PC-3 (cell line): Measurements from ENCODE around the gene PWWP2B. TPM values are rescaled to one million over a fixed set of nuclear protein-coding genes. Genes with fewer than 3 reads are reported as not detected.

Experiments used
- ATAC-seq: fragments of 200-7000 bp; cut with Tn5 transposase; 2 replicates; pipeline ENCODE4 v1.9.1; 2020; ENCODE audit warnings: mild to moderate bottlenecking, moderate library complexity
- BruUV-seq: library from RNA; stranded (reverse); fragments of 400-500 nt; replicated peaks from 2 replicates; lab custom pipeline; 2021; lab: Mats Ljungman, UMichigan
- CTCF ChIA-PET: fragments of 300-600 bp; sonication (Branson Sonifier 250); formaldehyde crosslinking; loops from one replicate; lab custom pipeline; 2022; ENCODE audit warnings: antibody characterized with exemption; lab: Charles Lee
- POLR2A ChIA-PET: fragments of 300-600 bp; sonication (Branson Sonifier 250); formaldehyde crosslinking; loops from one replicate; lab custom pipeline; 2022; ENCODE audit warnings: antibody characterized with exemption; ENCODE audit not compliant: unreplicated experiment; lab: Charles Lee
- DNase-seq: peaks from one replicate; pipeline ENCODE4 v3.0.0-alpha.2; 2015
- H2AFZ ChIP-seq: fragments of 300-600 bp; sonication (generic); 2 replicates; pipeline ENCODE4 v1.6.0; 2016; ENCODE audit warnings: antibody characterized with exemption, low read length
- H3F3A ChIP-seq: fragments of 300-600 bp; sonication (generic); one replicate; pipeline ENCODE4 v1.6.0; 2017; ENCODE audit warnings: antibody characterized with exemption, low read length, control low read depth, mild to moderate bottlenecking; ENCODE audit not compliant: unreplicated experiment
- H3K27ac ChIP-seq: fragments of 300-600 bp; sonication (generic); 2 replicates; pipeline ENCODE4 v1.5.1; 2016; ENCODE audit warnings: mild to moderate bottlenecking, low read length
- H3K27me3 ChIP-seq: fragments of 300-600 bp; sonication (generic); 2 replicates; pipeline ENCODE4 v1.6.1; 2016; ENCODE audit warnings: low read length, mixed read lengths
- H3K36me3 ChIP-seq: fragments of 300-600 bp; sonication (generic); 2 replicates; pipeline ENCODE4 v1.6.1; 2016; ENCODE audit warnings: low read depth, mixed run types, low read length, mixed read lengths
- H3K4me1 ChIP-seq: fragments of 300-600 bp; sonication (generic); 2 replicates; pipeline ENCODE4 v1.5.1; 2016; ENCODE audit warnings: low read length; ENCODE audit not compliant: insufficient read depth
- H3K4me2 ChIP-seq: fragments of 300-600 bp; sonication (generic); 2 replicates; pipeline ENCODE4 v1.6.0; 2016; ENCODE audit warnings: low read length
- H3K4me3 ChIP-seq: fragments of 300-600 bp; sonication (generic); 2 replicates; pipeline ENCODE4 v1.5.1; 2016; ENCODE audit warnings: mild to moderate bottlenecking, low read length, mixed read lengths
- H3K79me2 ChIP-seq: fragments of 300-600 bp; sonication (generic); 2 replicates; pipeline ENCODE4 v1.6.1; 2017; ENCODE audit warnings: low read length, mixed read lengths
- H3K9ac ChIP-seq: fragments of 300-600 bp; sonication (generic); 2 replicates; pipeline ENCODE4 v1.6.0; 2016; ENCODE audit warnings: mild to moderate bottlenecking, low read length
- H3K9me2 ChIP-seq: fragments of 300-600 bp; sonication (generic); replicated peaks from 2 replicates; pipeline ENCODE4 v1.6.1; 2016; ENCODE audit warnings: mixed run types, low read length, mixed read lengths
- H3K9me3 ChIP-seq: fragments of 300-600 bp; sonication (generic); 2 replicates; pipeline ENCODE4 v1.6.1; 2016; ENCODE audit warnings: low read length, mixed read lengths
- H4K20me1 ChIP-seq: fragments of 300-600 bp; sonication (generic); 2 replicates; pipeline ENCODE4 v1.6.1; 2016; ENCODE audit warnings: low read length, mixed read lengths
- EZH2 ChIP-seq: fragments of 300-600 bp; sonication (generic); IDR thresholded peaks from one replicate; pipeline ENCODE4 v1.6.1; 2017; ENCODE audit warnings: antibody characterized with exemption, mild to moderate bottlenecking, low read length; ENCODE audit not compliant: unreplicated experiment
- EZH2phosphoT487 ChIP-seq: fragments of 300-600 bp; sonication (generic); IDR thresholded peaks from 2 replicates; pipeline ENCODE4 v1.6.1; 2018; ENCODE audit warnings: mild to moderate bottlenecking, antibody characterized with exemption, low read length, borderline replicate concordance
- intact Hi-C: fragments of 100-400 bp; cut with micrococcal nuclease; formaldehyde crosslinking; loops from 2 replicates; pipeline ENCODE4 v1.9.0; 2023
- total RNA-seq: library from RNA; depleted of rRNA; stranded (reverse); fragments of >200 nt; gene quantifications from 2 replicates; pipeline ENCODE4 v1.2.3, GENCODE V29; 2014
- TF ChIP-seq, protein P1 (sequence below): fragments of 300-600 bp; sonication (generic); conservative IDR thresholded peaks from 2 replicates; pipeline ENCODE4 v1.5.1; 2017; ENCODE audit warnings: antibody characterized with exemption, low read depth, mild to moderate bottlenecking, low read length

Gene PWWP2B
- total RNA-seq, 1 experiment from 2014 or later = 24.5 TPM

DNA sequence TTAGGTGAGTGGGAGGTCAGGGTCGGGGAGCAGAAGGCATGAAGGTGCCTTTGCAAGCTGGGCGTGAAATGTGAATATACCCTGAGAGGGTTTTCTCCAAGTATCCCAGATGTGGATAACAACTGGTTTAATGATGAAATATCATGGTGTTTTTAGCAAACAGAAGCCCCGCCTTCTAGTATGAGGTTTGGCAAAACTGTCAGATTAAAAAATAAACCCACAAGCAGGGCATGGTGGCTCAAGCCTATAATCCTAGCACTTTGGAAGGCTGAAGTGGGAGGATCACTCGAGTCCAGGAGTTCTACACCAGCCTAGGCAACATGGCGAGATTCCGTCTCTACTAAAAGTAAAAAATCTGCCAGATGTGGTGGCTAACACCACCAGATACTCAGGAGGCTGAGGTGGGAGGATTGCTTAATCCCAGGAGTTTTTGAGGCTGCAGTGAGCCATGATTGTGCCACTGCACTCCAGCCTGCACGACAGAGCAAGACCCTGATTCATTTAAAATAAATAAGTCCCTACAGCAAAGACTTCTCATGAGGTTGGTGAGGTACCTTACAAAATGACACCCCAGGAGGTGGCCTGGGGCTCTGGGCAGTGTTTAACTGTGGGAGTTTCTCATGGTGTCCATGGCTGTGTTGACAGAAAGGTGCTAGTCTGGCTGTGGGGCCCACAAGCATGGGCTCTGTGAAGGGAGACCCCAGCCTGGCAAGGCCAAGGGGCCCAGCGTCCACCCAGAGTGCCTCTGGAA, 6.7 kb upstream of the PWWP2B start:
- no TSS peak for BruUV-seq
- ATAC-seq = no peak
- CTCF ChIA-PET = interaction anchor here (0.6 kb wide), 1 partner anchor 32 kb away, joined by 3 read pairs; no protein-coding TSS in a partner anchor

DNA sequence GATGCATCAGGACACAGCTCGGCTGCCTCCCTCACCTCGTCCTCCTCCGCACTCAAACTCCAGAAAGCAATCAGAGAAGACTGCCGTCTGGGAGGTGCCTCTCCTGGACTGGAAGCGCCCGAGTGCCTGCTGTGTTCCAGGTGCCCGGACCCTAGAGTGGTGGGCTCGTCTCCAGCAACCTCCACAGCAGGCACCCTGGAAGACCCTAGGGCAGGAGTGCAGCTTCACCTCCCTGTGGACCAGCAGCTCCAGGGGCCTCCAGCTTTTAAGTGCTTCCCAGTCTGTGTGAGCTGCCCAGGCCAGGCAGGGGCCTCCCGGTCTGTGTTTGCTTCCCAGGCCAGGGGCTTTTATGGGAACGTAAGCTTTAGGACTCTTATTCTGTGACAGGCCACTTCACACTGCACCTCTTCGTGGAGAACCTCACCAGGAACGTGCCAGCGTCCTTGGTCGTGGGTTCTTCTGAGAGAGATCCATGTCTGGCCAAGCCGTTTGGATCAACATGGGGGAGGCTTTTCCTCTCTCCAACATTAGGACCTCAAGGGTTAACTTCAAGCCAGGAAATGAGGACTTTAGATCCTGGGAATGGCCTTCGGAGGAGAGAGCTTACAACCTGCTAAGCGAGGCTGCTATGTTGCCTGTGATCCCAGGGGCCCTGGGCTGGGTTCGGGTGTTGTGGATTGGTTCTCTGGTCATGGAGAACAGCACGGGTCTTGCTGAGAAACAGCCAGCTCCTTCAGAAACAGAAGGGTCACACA, 5.9 kb upstream of the PWWP2B start:
- DNase-seq (no peak), ATAC-seq (no peak)
- Histone ChIP-seq H3K27me3 (no peaks in the 10 kb centered on the region), H3K4me2 (no peak overlapping the region), H3K9me2 (no peaks in the 10 kb centered on the region), H3K4me3 (no peak overlapping the region), H3K4me1 (peaks cover 6% of the 10 kb centered on the region; the same call in 1 of the 2 replicates), H3K9me3 (no peaks in the 10 kb centered on the region), H3K27ac (no peak overlapping the region), H4K20me1 (no peaks in the 10 kb centered on the region), H3F3A (no peaks in the 10 kb centered on the region), H3K36me3 (no peaks in the 10 kb centered on the region), H3K79me2 (no peaks in the 10 kb centered on the region), H3K9ac (no peak overlapping the region), H2AFZ (no peak overlapping the region)
- BruUV-seq = no TSS peak
- CTCF ChIA-PET = interaction anchor here (0.6 kb wide), 1 partner anchor 31 kb away, joined by 3 read pairs; no protein-coding TSS in a partner anchor
- POLR2A ChIA-PET = no interaction called here
- intact Hi-C loops = loop anchor here (2.0 kb wide), 1 partner anchor 62 kb away; no protein-coding TSS in a partner anchor
- TF ChIP-seq EZH2phosphoT487 (no peak), EZH2 (no peak)
- TF ChIP-seq, protein P1, sequence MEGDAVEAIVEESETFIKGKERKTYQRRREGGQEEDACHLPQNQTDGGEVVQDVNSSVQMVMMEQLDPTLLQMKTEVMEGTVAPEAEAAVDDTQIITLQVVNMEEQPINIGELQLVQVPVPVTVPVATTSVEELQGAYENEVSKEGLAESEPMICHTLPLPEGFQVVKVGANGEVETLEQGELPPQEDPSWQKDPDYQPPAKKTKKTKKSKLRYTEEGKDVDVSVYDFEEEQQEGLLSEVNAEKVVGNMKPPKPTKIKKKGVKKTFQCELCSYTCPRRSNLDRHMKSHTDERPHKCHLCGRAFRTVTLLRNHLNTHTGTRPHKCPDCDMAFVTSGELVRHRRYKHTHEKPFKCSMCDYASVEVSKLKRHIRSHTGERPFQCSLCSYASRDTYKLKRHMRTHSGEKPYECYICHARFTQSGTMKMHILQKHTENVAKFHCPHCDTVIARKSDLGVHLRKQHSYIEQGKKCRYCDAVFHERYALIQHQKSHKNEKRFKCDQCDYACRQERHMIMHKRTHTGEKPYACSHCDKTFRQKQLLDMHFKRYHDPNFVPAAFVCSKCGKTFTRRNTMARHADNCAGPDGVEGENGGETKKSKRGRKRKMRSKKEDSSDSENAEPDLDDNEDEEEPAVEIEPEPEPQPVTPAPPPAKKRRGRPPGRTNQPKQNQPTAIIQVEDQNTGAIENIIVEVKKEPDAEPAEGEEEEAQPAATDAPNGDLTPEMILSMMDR = no peak

More for the DNA sequence above, 6.7 kb upstream of the PWWP2B start:
- no peaks in the 10 kb centered on the region for H4K20me1 ChIP-seq
- H3K79me2 ChIP-seq = no peaks in the 10 kb centered on the region
- H3K27ac ChIP-seq = no peak overlapping the region
- H3K9ac ChIP-seq = no peak overlapping the region
- DNase-seq = no peak
- H3K4me3 ChIP-seq = no peak overlapping the region
- no peaks in the 10 kb centered on the region for H3K4me1 ChIP-seq
- H3K4me2 ChIP-seq = no peak overlapping the region
- TF ChIP-seq EZH2phosphoT487 (no peak), EZH2 (no peak)
- TF ChIP-seq, protein P1 = no peak
- POLR2A ChIA-PET = no interaction called here
- H3K9me3 ChIP-seq = no peaks in the 10 kb centered on the region
- H3K36me3 ChIP-seq = no peaks in the 10 kb centered on the region
- H3F3A ChIP-seq = no peaks in the 10 kb centered on the region
- no peak overlapping the region for H2AFZ ChIP-seq
- H3K9me2 ChIP-seq = no peaks in the 10 kb centered on the region
- no peaks in the 10 kb centered on the region for H3K27me3 ChIP-seq
- intact Hi-C loops = loop anchor here (2.0 kb wide), 1 partner anchor 62 kb away; no protein-coding TSS in a partner anchor
